Stomach (tissue), 9 donors: ENCODE data around the gene GRAMD1B. TPM values are rescaled to one million over a fixed set of nuclear protein-coding genes. Genes with fewer than 3 reads are reported as not detected.
A peak's percentile ranks its signal among the peaks of the same experiment; 100 is the strongest.

Experiments used
- DNase-seq, 2 donors: peaks; one replicate each; pipeline versions ENCODE4 v3.0.0 to v3.0.0-alpha.2; 2013 to 2019
- H3K27ac ChIP-seq, 5 donors: fragments of 200-600 bp in 4 of 5; sonication (generic) in 4 of 5; one replicate each; pipeline ENCODE4 v1.5.1; 2013 to 2019; ENCODE audit warnings: mild to moderate bottlenecking in 1 of 5, moderate library complexity in 1 of 5
- H3K27me3 ChIP-seq, 3 donors: fragments of 200-600 bp; sonication (generic); one replicate each; pipeline ENCODE4 v1.5.1; 2017 to 2019; ENCODE audit warnings: mixed run types in 1 of 3
- H3K36me3 ChIP-seq, 4 donors: fragments of 200-600 bp; sonication (generic); 1 replicate in 3 of 4; 2 replicates in 1 of 4; pipeline ENCODE4 v1.5.1; 2016 to 2019
- H3K4me1 ChIP-seq, 4 donors: fragments of 200-600 bp; sonication (generic); one replicate each; pipeline ENCODE4 v1.5.1; 2016 to 2019
- H3K4me3 ChIP-seq, 4 donors: fragments of 200-600 bp; sonication (generic) in 3 of 4; one replicate each; pipeline ENCODE4 v1.5.1; 2016 to 2019; ENCODE audit warnings: mild to moderate bottlenecking in 1 of 4
- H3K9me3 ChIP-seq, 4 donors: fragments of 200-600 bp; sonication (generic); one replicate each; pipeline ENCODE4 v1.5.1; 2016 to 2019
- EP300 ChIP-seq: sonication (generic); formaldehyde crosslinking; IDR thresholded peaks from one replicate; pipeline ENCODE4 v1.6.1; 2017; ENCODE audit warnings: antibody characterized with exemption
- POLR2A ChIP-seq, 4 donors: fragments of 450-650 bp; IDR thresholded peaks; one replicate each; pipeline ENCODE4 v1.6.1; 2016; ENCODE audit warnings: antibody characterized with exemption in 4 of 4, control low read depth in 2 of 4, mild to moderate bottlenecking in 1 of 4, moderate library complexity in 1 of 4
- POLR2AphosphoS5 ChIP-seq, 3 donors: sonication (generic); formaldehyde crosslinking; IDR thresholded peaks; one replicate each; pipeline ENCODE4 v1.6.1; 2016; ENCODE audit warnings: antibody characterized with exemption in 3 of 3
- WGBS, 5 donors: extraction: QIAGEN DNeasy Blood & Tissue Kit in 3 of 5; methylation state at CpG; one replicate each; pipeline versions ENCODE4 v1.1.5 to v1.1.7; 2013 to 2018; 5-methylcytosine and 5-hydroxymethylcytosine counted together
- intact Hi-C: fragments of 100-400 bp; cut with DNase I; formaldehyde crosslinking; loops from one replicate; pipeline ENCODE4 v1.15.1; 2023; ENCODE audit warnings: low total_unique reads
- polyA plus RNA-seq, 3 donors: library from polyadenylated mRNA; stranded (reverse); fragments of 200-250 nt; gene quantifications; one replicate each; pipeline ENCODE4 v1.2.3, GENCODE V29; 2013
- total RNA-seq, 5 donors: library from RNA; depleted of rRNA; stranded (reverse); fragments of >200 nt; gene quantifications; one replicate each; pipeline versions ENCODE4 v1.1.0 to v1.2.3, GENCODE V29; 2014 to 2016
- TF ChIP-seq, protein P1 (sequence below), 7 experiments: fragments of 450-650 bp in 4 of 7; fragments of 200-600 bp in 3 of 7; sonication (generic) in 3 of 7; IDR thresholded peaks; one replicate each; pipeline ENCODE4 v1.5.1; 2016 to 2019; ENCODE audit warnings: antibody characterized with exemption in 7 of 7, control low read depth in 2 of 7, mild to moderate bottlenecking in 1 of 7
- donor health status: healthy with polysubstance abuse.
- donor health status: Bipolar disorder and iron deficiency.
- donor health status: healthy.

The GRAMD1B gene
- total and polyA plus RNA-seq, 8 donors, result 0.58 to 39.7 (median 12.2) TPM

DNA sequence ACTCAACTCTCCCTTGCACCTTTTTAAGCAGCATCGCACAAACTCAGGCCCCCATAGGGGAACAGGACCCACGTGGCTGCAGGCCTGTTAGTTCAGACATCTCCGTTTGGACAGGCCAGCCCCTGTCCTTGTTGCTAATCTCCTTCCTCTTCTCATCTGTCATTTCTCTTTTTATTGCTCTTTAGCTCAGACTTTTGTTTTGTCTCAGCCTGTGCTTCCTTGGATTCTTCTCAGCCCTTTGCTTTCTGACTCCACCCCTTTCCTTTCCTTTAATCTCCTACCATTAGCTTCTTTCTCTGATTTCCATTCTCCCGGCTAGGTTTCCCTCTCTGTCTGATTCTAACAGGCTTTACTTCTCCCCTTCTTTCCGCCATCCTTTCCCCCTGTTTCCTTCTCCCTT is 155.6 kb downstream of the GRAMD1B start:
- H3K27me3 ChIP-seq, result peaks cover 0 to under 1% (median 0%) of the 10 kb centered on the region in 3 donors
- H3K4me1 ChIP-seq, result peaks cover 35 to 64% (median 48%) of the 10 kb centered on the region in 4 donors
- H3K4me3 ChIP-seq, result no peak overlapping the region
- TF ChIP-seq, protein P1, sequence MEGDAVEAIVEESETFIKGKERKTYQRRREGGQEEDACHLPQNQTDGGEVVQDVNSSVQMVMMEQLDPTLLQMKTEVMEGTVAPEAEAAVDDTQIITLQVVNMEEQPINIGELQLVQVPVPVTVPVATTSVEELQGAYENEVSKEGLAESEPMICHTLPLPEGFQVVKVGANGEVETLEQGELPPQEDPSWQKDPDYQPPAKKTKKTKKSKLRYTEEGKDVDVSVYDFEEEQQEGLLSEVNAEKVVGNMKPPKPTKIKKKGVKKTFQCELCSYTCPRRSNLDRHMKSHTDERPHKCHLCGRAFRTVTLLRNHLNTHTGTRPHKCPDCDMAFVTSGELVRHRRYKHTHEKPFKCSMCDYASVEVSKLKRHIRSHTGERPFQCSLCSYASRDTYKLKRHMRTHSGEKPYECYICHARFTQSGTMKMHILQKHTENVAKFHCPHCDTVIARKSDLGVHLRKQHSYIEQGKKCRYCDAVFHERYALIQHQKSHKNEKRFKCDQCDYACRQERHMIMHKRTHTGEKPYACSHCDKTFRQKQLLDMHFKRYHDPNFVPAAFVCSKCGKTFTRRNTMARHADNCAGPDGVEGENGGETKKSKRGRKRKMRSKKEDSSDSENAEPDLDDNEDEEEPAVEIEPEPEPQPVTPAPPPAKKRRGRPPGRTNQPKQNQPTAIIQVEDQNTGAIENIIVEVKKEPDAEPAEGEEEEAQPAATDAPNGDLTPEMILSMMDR (IDR thresholded peaks at IDR 0.05), result no peak
- TF ChIP-seq EP300 (no peak), POLR2A (IDR thresholded peaks at IDR 0.05) (no peak), POLR2AphosphoS5 (IDR thresholded peaks at IDR 0.05) (no peak)
- H3K36me3 ChIP-seq, result peaks cover 0 to 2% (median 0%) of the 10 kb centered on the region in 4 donors
- whole genome bisulfite sequencing, 5 donors, result 48 to 65% (median 52%) methylated on average over 5 of the region's 5 CpGs
- DNase-seq, result no peak
- intact Hi-C loops, result no loop called here
- H3K27ac ChIP-seq, result peak overlapping the region; percentile 66 to 88 (median 83)
- H3K9me3 ChIP-seq, result no peaks in the 10 kb centered on the region

DNA sequence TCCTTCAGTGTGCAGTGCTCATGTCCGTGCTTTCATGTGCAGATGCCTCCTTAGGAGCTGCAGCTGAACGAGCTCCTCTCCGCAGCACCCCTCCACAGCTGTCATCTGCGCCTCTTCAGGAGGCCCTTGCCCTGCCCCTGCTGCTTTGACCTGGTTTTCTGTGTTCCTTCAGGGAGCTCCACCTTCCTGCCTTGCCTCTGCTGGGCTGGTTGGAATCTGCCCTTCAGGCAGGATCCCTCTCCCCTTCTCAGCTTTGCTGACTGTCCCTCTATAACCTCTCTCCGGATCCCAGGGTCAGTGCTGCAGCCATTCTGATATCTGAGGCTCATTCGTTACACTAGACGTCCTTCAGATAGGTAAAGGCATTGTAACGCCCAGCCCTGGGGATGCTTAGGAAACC is 156.5 kb downstream of the GRAMD1B start:
- peaks cover 0 to 9% (median 0%) of the 10 kb centered on the region in 4 donors for H3K36me3 ChIP-seq
- peak overlapping the region; percentile 83 to 89 (median 86) for H3K27ac ChIP-seq
- DNase-seq, result no peak
- no peaks in the 10 kb centered on the region for H3K9me3 ChIP-seq
- TF ChIP-seq POLR2A (IDR thresholded peaks at IDR 0.05), result no peak
- TF ChIP-seq, protein P1 (IDR thresholded peaks at IDR 0.05), result no peak
- TF ChIP-seq POLR2AphosphoS5 (IDR thresholded peaks at IDR 0.05), result no peak
- TF ChIP-seq EP300, result no peak
- H3K4me1 ChIP-seq, result peaks cover 35 to 58% (median 42%) of the 10 kb centered on the region in 4 donors
- intact Hi-C loops, result no loop called here
- no peak overlapping the region for H3K4me3 ChIP-seq
- WGBS, 5 donors, result 46 to 82% (median 68%) methylated on average over 7 to 8 of the region's 8 CpGs
- H3K27me3 ChIP-seq, result no peaks in the 10 kb centered on the region

DNA sequence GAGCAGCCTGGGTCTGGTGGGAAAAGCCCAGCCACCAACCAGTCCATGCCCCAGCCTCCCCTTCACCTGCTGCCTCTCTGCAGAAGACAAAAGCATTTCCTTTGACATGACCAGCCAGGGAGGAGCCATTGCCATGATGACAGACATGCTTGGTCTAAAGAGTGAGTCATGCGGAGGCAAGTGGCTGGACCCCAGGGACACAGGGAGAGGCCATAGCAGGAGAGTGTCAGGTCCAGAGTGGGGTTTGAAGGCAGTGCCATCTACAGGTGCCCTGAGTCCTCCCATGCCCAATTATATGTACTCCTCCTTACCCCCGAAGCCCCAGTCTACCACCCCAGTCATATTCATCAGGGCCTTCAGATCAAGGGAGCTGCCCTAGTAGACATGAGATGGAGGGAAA is 157.0 kb downstream of the GRAMD1B start:
- no peaks in the 10 kb centered on the region for H3K9me3 ChIP-seq
- 83 to 96% (median 86%) methylated on average over 2 of the region's 2 CpGs for WGBS, 5 donors
- H3K4me1 ChIP-seq, result peaks cover 35 to 58% (median 42%) of the 10 kb centered on the region in 4 donors
- peaks cover 0 to 9% (median 0%) of the 10 kb centered on the region in 4 donors for H3K36me3 ChIP-seq
- no peak overlapping the region for H3K4me3 ChIP-seq
- peak in 1 of 2 donors; percentile 46 for DNase-seq
- TF ChIP-seq POLR2AphosphoS5 (IDR thresholded peaks at IDR 0.05) (no peak), POLR2A (IDR thresholded peaks at IDR 0.05) (no peak), EP300 (no peak)
- TF ChIP-seq, protein P1 (IDR thresholded peaks at IDR 0.05), result no peak
- H3K27ac ChIP-seq, result peak overlapping the region; percentile 83 to 89 (median 86)
- intact Hi-C loops, result no loop called here
- no peaks in the 10 kb centered on the region for H3K27me3 ChIP-seq

DNA sequence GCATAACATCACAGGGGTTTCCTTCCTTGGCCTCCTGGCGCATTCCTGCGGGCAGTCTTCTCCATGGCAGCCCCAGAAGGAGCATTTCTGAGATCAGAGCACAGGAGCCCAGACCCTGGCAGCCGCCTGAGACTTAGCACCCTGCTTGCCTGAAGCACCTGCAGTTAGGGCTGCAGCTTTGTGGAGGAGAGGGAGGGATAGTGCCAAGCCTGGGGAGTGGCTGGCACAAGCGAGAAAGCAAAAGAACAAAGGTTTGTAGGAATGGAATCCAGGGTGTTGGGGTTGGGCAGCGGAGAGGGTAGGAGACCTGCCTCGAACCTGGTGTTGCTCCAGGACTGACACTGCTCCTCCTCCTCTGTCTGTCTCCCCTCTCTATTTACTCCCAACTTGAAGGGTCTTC is 157.5 kb downstream of the GRAMD1B start:
- Histone ChIP-seq H3K27ac (peak overlapping the region; percentile 83 to 89 (median 86)), H3K4me1 (peaks cover 35 to 58% (median 42%) of the 10 kb centered on the region in 4 donors), H3K4me3 (no peak overlapping the region), H3K27me3 (no peaks in the 10 kb centered on the region), H3K9me3 (no peaks in the 10 kb centered on the region), H3K36me3 (peaks cover 0 to 9% (median 0%) of the 10 kb centered on the region in 4 donors)
- peak; percentile 46 to 75 for DNase-seq
- TF ChIP-seq POLR2A (IDR thresholded peaks at IDR 0.05) (no peak), EP300 (no peak), POLR2AphosphoS5 (IDR thresholded peaks at IDR 0.05) (peak in 2 of 3 donors; percentile 55 to 79)
- TF ChIP-seq, protein P1 (IDR thresholded peaks at IDR 0.05), result no peak
- 38 to 65% (median 45%) methylated on average over 6 of the region's 6 CpGs for WGBS, 5 donors
- intact Hi-C loops, result no loop called here
